ENCODE data around the gene SLC12A3. TPM values are rescaled to one million over a fixed set of nuclear protein-coding genes. Genes with fewer than 3 reads are reported as not detected.
A peak's percentile ranks its signal among the peaks of the same experiment; 100 is the strongest.

Gene SLC12A3
- total RNA-seq, 1 donor from 2014 or later: not detected

DNA sequence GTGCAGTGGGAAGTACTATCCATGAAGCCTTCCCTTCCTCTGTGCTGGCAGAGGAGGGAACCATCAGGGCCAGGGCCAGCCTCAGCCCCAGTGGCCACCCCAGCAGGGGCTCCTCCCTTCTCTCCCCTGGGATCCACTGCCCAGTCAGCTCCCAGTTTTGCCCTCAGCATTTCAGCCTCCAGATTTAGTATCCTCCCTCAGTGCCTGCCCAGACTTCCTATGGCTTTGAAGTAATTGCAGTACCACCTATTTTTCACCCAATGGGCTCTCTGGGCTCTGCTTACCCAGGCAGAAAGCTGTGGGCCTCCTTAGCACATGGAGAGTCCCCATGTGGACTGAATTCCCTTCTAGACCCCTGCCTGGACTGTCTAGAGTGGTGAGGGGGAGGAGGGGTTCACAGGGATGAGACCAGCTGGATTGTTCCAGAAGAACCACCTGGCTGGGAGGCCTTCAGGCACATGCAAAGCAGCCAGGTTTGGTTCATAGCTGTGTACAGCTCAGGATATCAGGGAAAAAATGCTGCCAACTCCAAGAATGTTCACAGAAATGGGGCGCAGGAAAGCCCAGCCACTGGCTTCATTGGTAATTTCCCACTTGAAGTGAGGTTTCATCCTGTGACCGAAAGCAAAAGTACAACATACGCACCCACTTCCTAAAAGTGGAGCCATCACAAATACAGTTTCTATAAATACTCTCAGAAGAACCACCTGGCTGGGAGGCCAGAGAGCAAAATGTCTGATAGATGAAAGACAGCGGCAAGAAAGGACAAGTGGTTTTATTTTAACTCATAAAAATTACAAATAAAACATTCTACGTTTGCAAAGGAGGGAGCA, 51.8 kb downstream of the SLC12A3 start:
- peaks cover 15% of the 10 kb centered on the region for H3K27me3 Mint-ChIP-seq (ENCODE audit: low read depth)
- H3K27ac Mint-ChIP-seq (ENCODE audit: unreplicated experiment): no peak overlapping the region
- no peaks in the 10 kb centered on the region for H3K9me3 Mint-ChIP-seq
- no peaks in the 10 kb centered on the region for H3K36me3 Mint-ChIP-seq (ENCODE audit: low read depth)
- DNase-seq (ENCODE audit: low read depth, low spot score): no peak
- H3K4me1 Mint-ChIP-seq: peaks cover 17% of the 10 kb centered on the region
- TF ChIP-seq, protein P1, sequence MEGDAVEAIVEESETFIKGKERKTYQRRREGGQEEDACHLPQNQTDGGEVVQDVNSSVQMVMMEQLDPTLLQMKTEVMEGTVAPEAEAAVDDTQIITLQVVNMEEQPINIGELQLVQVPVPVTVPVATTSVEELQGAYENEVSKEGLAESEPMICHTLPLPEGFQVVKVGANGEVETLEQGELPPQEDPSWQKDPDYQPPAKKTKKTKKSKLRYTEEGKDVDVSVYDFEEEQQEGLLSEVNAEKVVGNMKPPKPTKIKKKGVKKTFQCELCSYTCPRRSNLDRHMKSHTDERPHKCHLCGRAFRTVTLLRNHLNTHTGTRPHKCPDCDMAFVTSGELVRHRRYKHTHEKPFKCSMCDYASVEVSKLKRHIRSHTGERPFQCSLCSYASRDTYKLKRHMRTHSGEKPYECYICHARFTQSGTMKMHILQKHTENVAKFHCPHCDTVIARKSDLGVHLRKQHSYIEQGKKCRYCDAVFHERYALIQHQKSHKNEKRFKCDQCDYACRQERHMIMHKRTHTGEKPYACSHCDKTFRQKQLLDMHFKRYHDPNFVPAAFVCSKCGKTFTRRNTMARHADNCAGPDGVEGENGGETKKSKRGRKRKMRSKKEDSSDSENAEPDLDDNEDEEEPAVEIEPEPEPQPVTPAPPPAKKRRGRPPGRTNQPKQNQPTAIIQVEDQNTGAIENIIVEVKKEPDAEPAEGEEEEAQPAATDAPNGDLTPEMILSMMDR (conservative IDR thresholded peaks at IDR 0.05): no peak
- H3K4me3 Mint-ChIP-seq: no peak overlapping the region

- TF ChIP-seq, protein P1 (conservative IDR thresholded peaks at IDR 0.05): no peak
- Mint-ChIP-seq H3K4me3 (no peak overlapping the region), H3K36me3 (ENCODE audit: low read depth) (no peaks in the 10 kb centered on the region), H3K27ac (ENCODE audit: unreplicated experiment) (peak overlapping the region; percentile 57), H3K4me1 (peaks cover 4% of the 10 kb centered on the region), H3K9me3 (no peaks in the 10 kb centered on the region), H3K27me3 (ENCODE audit: low read depth) (peaks cover 15% of the 10 kb centered on the region)
- DNase-seq (ENCODE audit: low read depth, low spot score): no peak
Observed at GRCh38 chr16:56918467-56919012, 53.5 kb downstream of the SLC12A3 start.

- H3K27ac Mint-ChIP-seq (ENCODE audit: unreplicated experiment): no peak overlapping the region
- H3K4me1 Mint-ChIP-seq: peaks cover 4% of the 10 kb centered on the region
- no peak overlapping the region for H3K4me3 Mint-ChIP-seq
- no peak for DNase-seq (ENCODE audit: low read depth, low spot score)
- H3K9me3 Mint-ChIP-seq: no peaks in the 10 kb centered on the region
- TF ChIP-seq, protein P1 (conservative IDR thresholded peaks at IDR 0.05): no peak
- H3K36me3 Mint-ChIP-seq (ENCODE audit: low read depth): no peaks in the 10 kb centered on the region
- H3K27me3 Mint-ChIP-seq (ENCODE audit: low read depth): peaks cover 15% of the 10 kb centered on the region
Observed at GRCh38 chr16:56919099-56919800, 54.2 kb downstream of the SLC12A3 start.

DNA sequence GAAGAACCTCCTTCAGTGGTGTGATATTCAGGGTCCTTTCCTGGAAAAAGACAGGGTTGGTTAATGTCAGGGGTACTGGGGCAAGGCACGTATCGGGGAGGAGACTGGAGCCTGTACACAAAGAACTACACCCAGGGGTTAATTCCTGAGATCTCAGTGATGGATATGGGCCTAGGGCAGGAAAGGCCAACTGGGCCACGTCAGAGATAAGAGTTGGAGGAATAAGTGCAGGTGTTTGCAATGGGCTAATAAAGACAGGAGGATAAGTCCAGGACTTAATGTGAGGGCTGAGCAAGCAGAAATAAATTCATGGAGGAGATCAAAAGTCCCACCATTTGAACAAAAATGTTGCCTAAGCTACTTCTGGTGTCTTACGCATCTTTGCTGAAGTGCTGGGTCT, 56.6 kb downstream of the SLC12A3 start:
- DNase-seq (ENCODE audit: low read depth, low spot score): no peak
- Mint-ChIP-seq H3K27me3 (ENCODE audit: low read depth) (peaks cover 15% of the 10 kb centered on the region), H3K27ac (ENCODE audit: unreplicated experiment) (peak overlapping the region; percentile 8), H3K4me1 (no peaks in the 10 kb centered on the region), H3K4me3 (no peak overlapping the region), H3K9me3 (no peaks in the 10 kb centered on the region), H3K36me3 (ENCODE audit: low read depth) (no peaks in the 10 kb centered on the region)
- TF ChIP-seq, protein P1 (conservative IDR thresholded peaks at IDR 0.05): no peak

DNA sequence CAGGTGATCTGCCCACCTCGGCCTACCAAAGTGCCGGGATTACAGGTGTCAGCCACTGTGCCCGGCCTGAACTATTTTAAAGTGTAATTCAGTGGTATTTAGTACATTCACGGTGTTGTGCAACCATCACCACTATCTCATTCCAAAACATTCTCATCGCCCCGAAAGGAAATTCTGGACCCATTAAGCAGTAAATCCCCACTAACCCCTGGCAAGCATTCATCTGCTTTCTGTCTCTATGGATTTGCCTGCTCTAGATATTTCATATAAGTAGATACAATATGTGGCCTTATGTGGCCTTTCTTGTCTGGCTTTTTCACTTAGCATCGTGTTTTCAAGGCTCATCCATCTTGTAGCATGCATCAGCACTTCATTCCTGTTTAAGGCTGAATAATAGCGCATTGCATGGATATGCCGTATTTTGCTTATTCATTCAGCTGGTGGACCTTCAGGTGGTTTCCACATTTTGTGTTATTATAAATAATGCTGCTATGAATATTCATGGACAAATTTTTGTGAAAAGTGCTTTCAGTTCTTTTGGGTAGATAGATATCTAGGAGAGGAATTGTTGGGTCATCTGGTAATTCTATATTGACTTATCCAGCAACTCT, 58.6 kb downstream of the SLC12A3 start:
- peaks cover 7% of the 10 kb centered on the region for H3K27me3 Mint-ChIP-seq (ENCODE audit: low read depth)
- H3K4me3 Mint-ChIP-seq: no peak overlapping the region
- no peaks in the 10 kb centered on the region for H3K4me1 Mint-ChIP-seq
- TF ChIP-seq, protein P1 (conservative IDR thresholded peaks at IDR 0.05): no peak
- no peak for DNase-seq (ENCODE audit: low read depth, low spot score)
- H3K27ac Mint-ChIP-seq (ENCODE audit: unreplicated experiment): no peak overlapping the region
- H3K36me3 Mint-ChIP-seq (ENCODE audit: low read depth): no peaks in the 10 kb centered on the region
- no peaks in the 10 kb centered on the region for H3K9me3 Mint-ChIP-seq

Measured in neural crest cell (in vitro differentiated cells).